ENCODE data around the gene IQSEC3.

Gene IQSEC3

GRCh38 chr12:224330-224729 is 157.8 kb downstream of the IQSEC3 start:
- H3K27ac ChIP-seq (ENCODE audit: poor library complexity, severe bottlenecking) = no peak overlapping the region
- TF ChIP-seq, protein P1, sequence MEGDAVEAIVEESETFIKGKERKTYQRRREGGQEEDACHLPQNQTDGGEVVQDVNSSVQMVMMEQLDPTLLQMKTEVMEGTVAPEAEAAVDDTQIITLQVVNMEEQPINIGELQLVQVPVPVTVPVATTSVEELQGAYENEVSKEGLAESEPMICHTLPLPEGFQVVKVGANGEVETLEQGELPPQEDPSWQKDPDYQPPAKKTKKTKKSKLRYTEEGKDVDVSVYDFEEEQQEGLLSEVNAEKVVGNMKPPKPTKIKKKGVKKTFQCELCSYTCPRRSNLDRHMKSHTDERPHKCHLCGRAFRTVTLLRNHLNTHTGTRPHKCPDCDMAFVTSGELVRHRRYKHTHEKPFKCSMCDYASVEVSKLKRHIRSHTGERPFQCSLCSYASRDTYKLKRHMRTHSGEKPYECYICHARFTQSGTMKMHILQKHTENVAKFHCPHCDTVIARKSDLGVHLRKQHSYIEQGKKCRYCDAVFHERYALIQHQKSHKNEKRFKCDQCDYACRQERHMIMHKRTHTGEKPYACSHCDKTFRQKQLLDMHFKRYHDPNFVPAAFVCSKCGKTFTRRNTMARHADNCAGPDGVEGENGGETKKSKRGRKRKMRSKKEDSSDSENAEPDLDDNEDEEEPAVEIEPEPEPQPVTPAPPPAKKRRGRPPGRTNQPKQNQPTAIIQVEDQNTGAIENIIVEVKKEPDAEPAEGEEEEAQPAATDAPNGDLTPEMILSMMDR (IDR thresholded peaks at IDR 0.05; ENCODE audit: poor library complexity, severe bottlenecking) = no peak
- DNase-seq (ENCODE audit: low spot score) (no peak), ATAC-seq (ENCODE audit: low read depth) (no peak)
- peaks cover 16% of the 10 kb centered on the region for H3K27me3 ChIP-seq (ENCODE audit: insufficient read depth, poor library complexity, severe bottlenecking)
- no peaks in the 10 kb centered on the region for H3K36me3 ChIP-seq (ENCODE audit: low read depth)
- H3K4me1 ChIP-seq (ENCODE audit: insufficient read depth, poor library complexity, severe bottlenecking) = no peaks in the 10 kb centered on the region
- no peak overlapping the region for H3K4me3 ChIP-seq (ENCODE audit: severe bottlenecking)
- H3K9me3 ChIP-seq (ENCODE audit: severe bottlenecking) = no peaks in the 10 kb centered on the region

DNA sequence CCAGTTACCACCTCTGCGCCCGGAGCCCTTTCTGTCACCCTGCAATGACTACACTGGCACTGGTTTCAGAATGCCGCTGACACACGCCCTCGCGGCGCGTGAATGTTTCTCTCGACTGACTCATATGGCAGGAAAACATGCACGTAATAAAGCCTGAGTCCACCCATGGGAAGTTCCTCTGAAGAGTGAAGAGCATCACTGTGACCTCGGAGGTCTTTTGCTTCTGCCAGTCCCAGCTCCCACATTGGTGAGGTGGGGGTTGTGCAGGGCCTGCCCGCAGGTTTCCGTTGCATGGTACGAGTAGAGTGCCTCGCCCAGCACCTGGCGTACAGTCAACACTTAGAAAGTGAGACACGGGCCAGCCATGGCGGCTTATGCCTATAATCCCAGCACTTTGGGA is 158.4 kb downstream of the IQSEC3 start:
- Histone ChIP-seq H3K27ac (ENCODE audit: poor library complexity, severe bottlenecking) (no peak overlapping the region), H3K36me3 (ENCODE audit: low read depth) (no peaks in the 10 kb centered on the region), H3K27me3 (ENCODE audit: insufficient read depth, poor library complexity, severe bottlenecking) (peaks cover 22% of the 10 kb centered on the region), H3K4me3 (ENCODE audit: severe bottlenecking) (no peak overlapping the region), H3K4me1 (ENCODE audit: insufficient read depth, poor library complexity, severe bottlenecking) (no peaks in the 10 kb centered on the region), H3K9me3 (ENCODE audit: severe bottlenecking) (no peaks in the 10 kb centered on the region)
- DNase-seq (ENCODE audit: low spot score) (no peak), ATAC-seq (ENCODE audit: low read depth) (no peak)
- TF ChIP-seq, protein P1 (IDR thresholded peaks at IDR 0.05; ENCODE audit: poor library complexity, severe bottlenecking) = no peak

- TF ChIP-seq, protein P1 (IDR thresholded peaks at IDR 0.05; ENCODE audit: poor library complexity, severe bottlenecking) = no peak
- Histone ChIP-seq H3K27ac (ENCODE audit: poor library complexity, severe bottlenecking) (no peak overlapping the region), H3K4me3 (ENCODE audit: severe bottlenecking) (no peak overlapping the region), H3K4me1 (ENCODE audit: insufficient read depth, poor library complexity, severe bottlenecking) (no peaks in the 10 kb centered on the region), H3K27me3 (ENCODE audit: insufficient read depth, poor library complexity, severe bottlenecking) (peaks cover 36% of the 10 kb centered on the region), H3K9me3 (ENCODE audit: severe bottlenecking) (no peaks in the 10 kb centered on the region), H3K36me3 (ENCODE audit: low read depth) (no peaks in the 10 kb centered on the region)
- DNase-seq (ENCODE audit: low spot score) = no peak
- ATAC-seq (ENCODE audit: low read depth) = no peak
Measured at GRCh38 chr12:226401-226800, 159.8 kb downstream of the IQSEC3 start.

DNA sequence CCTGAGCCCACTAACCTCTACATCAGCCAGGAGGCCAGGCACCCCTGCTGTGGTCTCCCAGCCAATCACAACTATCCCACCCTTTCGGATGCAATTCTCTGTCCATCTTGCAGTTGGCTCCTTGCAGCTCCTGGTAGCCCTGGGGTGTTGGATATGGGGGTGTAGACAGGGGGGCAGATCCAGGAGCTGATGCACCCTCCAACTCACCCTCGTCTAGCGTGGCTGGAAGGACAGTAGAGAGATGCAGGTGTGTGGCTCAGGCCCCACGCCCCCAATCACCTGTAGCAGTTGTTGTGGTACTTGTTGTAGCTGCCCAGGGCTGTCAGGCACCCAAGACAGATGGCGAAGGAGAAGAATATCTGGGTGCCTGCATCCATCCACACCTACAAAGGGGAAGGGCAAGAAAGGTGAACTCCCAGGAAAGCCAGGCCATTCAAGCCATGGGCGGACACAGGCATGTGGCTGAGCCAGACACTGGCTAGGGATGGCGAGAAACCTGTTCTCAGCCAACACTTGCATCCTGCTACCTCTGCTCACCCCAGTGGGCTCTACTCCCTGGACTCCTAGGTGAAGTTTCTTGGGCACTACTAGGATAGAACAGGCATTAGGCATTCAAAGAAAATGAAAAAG is 160.8 kb downstream of the IQSEC3 start:
- no peak overlapping the region for H3K27ac ChIP-seq (ENCODE audit: poor library complexity, severe bottlenecking)
- no peaks in the 10 kb centered on the region for H3K4me1 ChIP-seq (ENCODE audit: insufficient read depth, poor library complexity, severe bottlenecking)
- H3K36me3 ChIP-seq (ENCODE audit: low read depth) = no peaks in the 10 kb centered on the region
- ATAC-seq (ENCODE audit: low read depth) (no peak), DNase-seq (ENCODE audit: low spot score) (no peak)
- H3K4me3 ChIP-seq (ENCODE audit: severe bottlenecking) = no peak overlapping the region
- TF ChIP-seq, protein P1 (IDR thresholded peaks at IDR 0.05; ENCODE audit: poor library complexity, severe bottlenecking) = no peak
- no peaks in the 10 kb centered on the region for H3K9me3 ChIP-seq (ENCODE audit: severe bottlenecking)
- peaks cover 46% of the 10 kb centered on the region for H3K27me3 ChIP-seq (ENCODE audit: insufficient read depth, poor library complexity, severe bottlenecking)

All from RWPE2 (cell line).